Measurements from ENCODE around the gene CDKN2AIP.

CDKN2AIP gene

DNA sequence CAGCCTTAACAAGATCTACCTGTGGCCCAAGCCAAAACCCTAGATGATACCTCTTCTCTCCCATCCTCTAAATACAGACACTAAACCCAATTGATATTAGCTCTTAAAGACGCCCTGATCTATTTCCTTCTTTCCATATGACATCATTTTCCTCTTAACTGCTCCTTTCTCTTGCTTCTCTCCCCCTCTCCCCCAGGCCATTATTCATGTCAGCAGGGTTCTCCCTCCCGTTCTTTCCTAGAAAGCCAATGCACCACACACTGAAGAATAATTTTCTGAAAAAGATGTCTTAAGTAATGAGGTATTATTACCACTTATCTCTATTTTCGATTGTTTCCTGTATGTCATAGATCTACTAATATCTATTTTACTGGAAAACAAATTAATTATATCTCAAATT is 50.7 kb downstream of the CDKN2AIP start:
- no peak for DNase-seq (ENCODE audit: low spot score)
